H1 (cell line): ENCODE data around the gene EGR1. TPM values are rescaled to one million over a fixed set of nuclear protein-coding genes. Genes with fewer than 3 reads are reported as not detected.

ENCODE experiments used
- CTCF ChIA-PET: fragments of 300-600 bp; sonication (Branson Sonifier 250); formaldehyde crosslinking; loops from one replicate; lab custom pipeline; 2021; ENCODE audit not compliant: partially characterized antibody; lab: Charles Lee
- POLR2A ChIA-PET: fragments of 300-600 bp; sonication (Branson Sonifier 250); formaldehyde crosslinking; loops from one replicate; lab custom pipeline; 2021; ENCODE audit warnings: inconsistent platforms; ENCODE audit not compliant: partially characterized antibody; lab: Charles Lee
- DNase-seq, 2 experiments: peaks; one replicate each; pipeline versions ENCODE4 v3.0.0 to v3.0.0-alpha.2; 2010 to 2022; ENCODE audit warnings: low spot score in 2 of 2, low read depth in 1 of 2, mixed read lengths in 1 of 2
- FAIRE-seq: peaks from 2 replicates; lab custom pipeline; 2011; peaks lifted over from hg19 to GRCh38; lab: Jason Lieb, UNC
- H2AFZ ChIP-seq: 2 replicates; pipeline ENCODE4 v1.8.1; 2012; ENCODE audit warnings: low read length, inconsistent platforms
- H2AK5ac ChIP-seq: 2 replicates; pipeline ENCODE4 v1.6.1; 2013; ENCODE audit warnings: low read depth, low read length
- H2BK120ac ChIP-seq: replicated peaks from 2 replicates; pipeline ENCODE3; 2013; ENCODE audit warnings: low read depth, low read length, inconsistent platforms
- H2BK12ac ChIP-seq: 2 replicates; pipeline ENCODE4 v1.6.1; 2013; ENCODE audit warnings: low read depth, low read length
- H2BK15ac ChIP-seq: 2 replicates; pipeline ENCODE4 v1.6.1; 2013; ENCODE audit warnings: low read length
- H2BK20ac ChIP-seq: 2 replicates; pipeline ENCODE4 v1.6.1; 2013; ENCODE audit warnings: low read length
- H2BK5ac ChIP-seq: 2 replicates; pipeline ENCODE4 v1.6.1; 2013; ENCODE audit warnings: low read depth, low read length
- H3K14ac ChIP-seq: 2 replicates; pipeline ENCODE4 v1.6.1; 2013; ENCODE audit warnings: inconsistent platforms; ENCODE audit not compliant: insufficient read length
- H3K18ac ChIP-seq: 2 replicates; pipeline ENCODE4 v1.6.1; 2013; ENCODE audit warnings: low read length; ENCODE audit errors: extremely low read depth
- H3K23ac ChIP-seq: 2 replicates; pipeline ENCODE4 v1.6.1; 2013; ENCODE audit warnings: inconsistent platforms; ENCODE audit not compliant: insufficient read length
- H3K23me2 ChIP-seq: 2 replicates; pipeline ENCODE4 v1.6.1; 2013; ENCODE audit warnings: low read depth, low read length
- H3K27ac ChIP-seq: 2 replicates; pipeline ENCODE4 v1.6.1; 2011; ENCODE audit warnings: low read depth, low read length, inconsistent platforms
- H3K27me3 ChIP-seq, 4 experiments: replicated peaks in 1 of 4; 1 replicate in 1 of 4; 2 replicates in 3 of 4; pipeline versions ENCODE4 v1.6.1 to v1.8.1; 2011 to 2013; ENCODE audit warnings: low read length in 3 of 4, mild to moderate bottlenecking in 3 of 4, inconsistent platforms in 2 of 4, mixed read lengths in 2 of 4, moderate library complexity in 1 of 4; ENCODE audit not compliant: control insufficient read depth in 3 of 4, insufficient read depth in 3 of 4; ENCODE audit errors: extremely low read depth in 1 of 4
- H3K36me3 ChIP-seq, 4 experiments: 2 replicates each; pipeline versions ENCODE4 v1.6.1 to v1.8.1; 2011 to 2013; ENCODE audit warnings: mild to moderate bottlenecking in 4 of 4, low read length in 3 of 4, moderate library complexity in 2 of 4, control low read depth in 1 of 4, inconsistent platforms in 1 of 4; ENCODE audit not compliant: insufficient read depth in 4 of 4, control insufficient read depth in 2 of 4
- H3K4ac ChIP-seq: replicated peaks from 2 replicates; pipeline ENCODE3; 2013; ENCODE audit warnings: low read length, low read depth, mixed read lengths, inconsistent platforms; ENCODE audit not compliant: insufficient read length
- H3K4me1 ChIP-seq, 4 experiments: replicated peaks in 1 of 4; 1 replicate in 1 of 4; 2 replicates in 3 of 4; pipeline versions ENCODE4 v1.6.1 to v1.8.1; 2011 to 2013; ENCODE audit warnings: low read length in 3 of 4, inconsistent platforms in 2 of 4, mixed read lengths in 1 of 4; ENCODE audit not compliant: insufficient read depth in 4 of 4, control insufficient read depth in 3 of 4
- H3K4me2 ChIP-seq, 2 experiments: 2 replicates each; pipeline versions ENCODE4 v1.6.1 to v1.8.1; 2011 to 2013; ENCODE audit warnings: low read depth in 2 of 2, low read length in 2 of 2, control low read depth in 1 of 2, inconsistent platforms in 1 of 2, mild to moderate bottlenecking in 1 of 2; ENCODE audit not compliant: insufficient read depth in 1 of 2
- H3K4me3 ChIP-seq, 4 experiments: fragments of 200-600, 300-600 bp in 1 of 4; sonication (generic), shearing (Covaris generic), sonication (Bioruptor Twin) in 1 of 4; 2 replicates each; pipeline versions ENCODE4 v1.5.1 to v1.8.1; 2011 to 2016; ENCODE audit warnings: low read length in 4 of 4, low read depth in 3 of 4, control low read depth in 2 of 4, inconsistent platforms in 2 of 4, mild to moderate bottlenecking in 2 of 4, mixed read lengths in 1 of 4, moderate library complexity in 1 of 4; ENCODE audit not compliant: insufficient read depth in 2 of 4; ENCODE audit errors: extremely low read depth in 1 of 4
- H3K56ac ChIP-seq: replicated peaks from 2 replicates; pipeline ENCODE3; 2013; ENCODE audit warnings: low read depth, mild to moderate bottlenecking, mixed read lengths, low read length, inconsistent platforms; ENCODE audit not compliant: insufficient read length
- H3K79me1 ChIP-seq: 2 replicates; pipeline ENCODE4 v1.6.1; 2013; ENCODE audit warnings: low read depth, low read length, control low read depth
- H3K79me2 ChIP-seq, 2 experiments: 2 replicates each; pipeline versions ENCODE4 v1.6.1 to v1.8.1; 2012 to 2013; ENCODE audit warnings: low read length in 2 of 2, mild to moderate bottlenecking in 2 of 2, inconsistent platforms in 1 of 2; ENCODE audit not compliant: insufficient read depth in 2 of 2, control insufficient read depth in 1 of 2
- H3K9ac ChIP-seq, 4 experiments: replicated peaks in 1 of 4; 1 replicate in 1 of 4; 2 replicates in 3 of 4; pipeline versions ENCODE4 v1.6.1 to v1.8.1; 2011 to 2013; ENCODE audit warnings: low read depth in 3 of 4, low read length in 3 of 4, control low read depth in 2 of 4, mild to moderate bottlenecking in 2 of 4, moderate library complexity in 2 of 4, inconsistent platforms in 1 of 4; ENCODE audit errors: extremely low read depth in 1 of 4
- H3K9me3 ChIP-seq, 2 experiments: 2 replicates each; pipeline versions ENCODE4 v1.6.1 to v1.8.1; 2012 to 2013; ENCODE audit warnings: mild to moderate bottlenecking in 2 of 2, moderate library complexity in 2 of 2, control low read depth in 1 of 2, inconsistent platforms in 1 of 2, low read depth in 1 of 2, low read length in 1 of 2, mixed read lengths in 1 of 2; ENCODE audit not compliant: insufficient read depth in 2 of 2
- H4K20me1 ChIP-seq, 2 experiments: replicated peaks in 1 of 2; 2 replicates each; pipeline versions ENCODE3 to v1.8.1; 2011 to 2013; ENCODE audit warnings: inconsistent platforms in 2 of 2, low read length in 2 of 2, mild to moderate bottlenecking in 1 of 2; ENCODE audit not compliant: insufficient read depth in 2 of 2, control insufficient read depth in 1 of 2
- H4K5ac ChIP-seq: 2 replicates; pipeline ENCODE4 v1.6.1; 2013; ENCODE audit warnings: low read length, low read depth, mixed read lengths, inconsistent platforms; ENCODE audit not compliant: insufficient read length
- H4K8ac ChIP-seq: 2 replicates; pipeline ENCODE4 v1.8.0; 2013; ENCODE audit warnings: mild to moderate bottlenecking, moderate library complexity, low read length, inconsistent platforms; ENCODE audit not compliant: insufficient read depth; ENCODE audit errors: extremely low read depth
- H4K91ac ChIP-seq: replicated peaks from 2 replicates; pipeline ENCODE3; 2013; ENCODE audit warnings: low read length, mixed read lengths, inconsistent platforms; ENCODE audit not compliant: insufficient read length
- POLR2AphosphoS5 ChIP-seq: IDR thresholded peaks from 2 replicates; pipeline ENCODE4 v1.6.1; 2011; ENCODE audit warnings: low read depth, low read length
- SP2 ChIP-seq: IDR thresholded peaks from 2 replicates; pipeline ENCODE4 v1.6.1; 2012; ENCODE audit warnings: mild to moderate bottlenecking, low read length, inconsistent platforms
- WGBS, 2 experiments: shearing (Covaris generic) in 1 of 2; methylation state at CpG; one replicate each; pipeline versions ENCODE4 v1.1.6 to v1.1.7; 2013 to 2015; ENCODE audit warnings: low lambda C conversion rate in 2 of 2, mixed read lengths in 2 of 2, inconsistent platforms in 1 of 2, low coverage in 1 of 2, missing lambda C conversion rate in 1 of 2; ENCODE audit not compliant: insufficient replicate concordance in 2 of 2, insufficient coverage in 1 of 2, insufficient read length in 1 of 2; ENCODE audit errors: extremely low coverage in 1 of 2, missing lambda C conversion rate in 1 of 2; 5-methylcytosine and 5-hydroxymethylcytosine counted together
- polyA plus RNA-seq, 7 experiments: library from polyadenylated mRNA; depleted of rRNA in 3 of 7; stranded (reverse) in 5 of 7; unstranded in 2 of 7; fragments of >200 nt in 5 of 7; fragments of 200-250 nt in 2 of 7; gene quantifications; 1 replicate in 5 of 7; 2 replicates in 1 of 7; 4 replicates in 1 of 7; pipeline versions ENCODE4 v1.2.1 to v1.2.3, GENCODE V29; 2011 to 2013; ENCODE audit warnings: missing spikeins in 2 of 7, mixed read lengths in 2 of 7
- total RNA-seq: library from RNA; stranded (reverse); fragmentation: NEBNext Ultra II Directional; extraction: Animal tissue kit (Norgen Biotek cat#: 25700); gene quantifications from 2 replicates; pipeline ENCODE4 v1.2.1, GENCODE V29; 2021

The EGR1 gene
- total and polyA plus RNA-seq, 2 of the 8 experiments (the other 6 are each of a cell fraction or from before 2014, with no cell fraction given), result 16.2 to 35.5 TPM

GRCh38 chr5:138471052-138471361 is 5.7 kb downstream of the EGR1 start:
- Histone ChIP-seq H3K4ac (no peak overlapping the region), H3K23me2 (peaks cover 4% of the 10 kb centered on the region; the same call in 1 of the 2 replicates), H2AFZ (no peak overlapping the region), H2BK5ac (no peak overlapping the region), H4K91ac (no peak overlapping the region), H2BK12ac (no peak overlapping the region), H3K79me1 (no peaks in the 10 kb centered on the region; the same call in 1 of the 2 replicates), H3K36me3 (peaks cover 0 to 18% (median 4%) of the 10 kb centered on the region in 4 experiments; a peak in 5 of 8 replicates), H3K4me1 (peaks cover 2 to 11% (median 5%) of the 10 kb centered on the region in 4 experiments), H3K23ac (no peak overlapping the region), H3K56ac (no peak overlapping the region), H3K27me3 (peaks cover 0 to 9% (median 8%) of the 10 kb centered on the region in 4 experiments; a peak in 5 of 7 replicates), H2BK20ac (no peak overlapping the region), H4K5ac (no peak overlapping the region), H3K18ac (no peak overlapping the region), H3K4me3 (no peak overlapping the region), H3K27ac (no peak overlapping the region), H3K4me2 (no peak overlapping the region), H2BK120ac (no peak overlapping the region), H4K8ac (0 out of 2 replicates have a peak overlapping the region, but pooled peaks have one; percentile 31), H2BK15ac (no peak overlapping the region), H3K79me2 (peaks cover 0 to 2% of the 10 kb centered on the region in 2 experiments; a peak in 1 of 4 replicates), H3K14ac (no peak overlapping the region), H3K9ac (no peak overlapping the region), H2AK5ac (no peak overlapping the region), H4K20me1 (peaks cover 11 to 13% of the 10 kb centered on the region in 2 experiments), H3K9me3 (no peaks in the 10 kb centered on the region)
- FAIRE-seq (no peak), DNase-seq (no peak)
- WGBS, 2 experiments, result 88% methylated on average over 2 of the region's 2 CpGs; no CpG with 5 or more reads in 1 of the 2 experiments
- TF ChIP-seq POLR2AphosphoS5, result peak; percentile 8; the same call in 1 of the 2 replicates
- TF ChIP-seq SP2, result no peak
- ChIA-PET POLR2A (interaction anchor here (15.1 kb wide), 1 partner anchor 28 kb away, joined by 294 read pairs; no protein-coding TSS in a partner anchor), CTCF (interaction anchor here (1.2 to 1.5 kb wide), 3 partner anchors 22 to 33 kb away, joined by 3 to 5 read pairs (median 4); no protein-coding TSS in a partner anchor)
